SU-DHL-6 (cell line): ENCODE results near the gene TMC1.

Source experiments
- H2AFZ ChIP-seq: fragments of 200-600 bp; sonication (generic); 2 replicates; pipeline ENCODE4 v1.6.1; 2014; ENCODE audit warnings: low read depth, mild to moderate bottlenecking, moderate library complexity, mixed read lengths, antibody characterized with exemption, low read length; ENCODE audit not compliant: severe bottlenecking
- H3F3A ChIP-seq: fragments of 200-600 bp; shearing (Covaris generic); 2 replicates; pipeline ENCODE4 v1.6.0; 2016; ENCODE audit warnings: antibody characterized with exemption, mild to moderate bottlenecking; ENCODE audit not compliant: insufficient read depth
- H3K27ac ChIP-seq: fragments of 200-600 bp; sonication (generic); 2 replicates; pipeline ENCODE4 v1.5.1; 2016; ENCODE audit warnings: low read depth, mild to moderate bottlenecking, low read length, moderate library complexity, mixed read lengths
- H3K27me3 ChIP-seq: fragments of 200-600 bp; sonication (generic), shearing (Covaris generic); 2 replicates; pipeline ENCODE4 v1.6.0; 2014; ENCODE audit warnings: mild to moderate bottlenecking, low read length
- H3K36me3 ChIP-seq: fragments of 200-600 bp; sonication (generic); 2 replicates; pipeline ENCODE4 v1.6.1; 2014; ENCODE audit warnings: mild to moderate bottlenecking, low read length, mixed read lengths
- H3K4me2 ChIP-seq: fragments of 300-600, 200-600 bp; shearing (Covaris generic), sonication (generic); 2 replicates; pipeline ENCODE4 v1.6.0; 2014; ENCODE audit warnings: low read length, low read depth, mild to moderate bottlenecking; ENCODE audit not compliant: poor library complexity, severe bottlenecking
- H3K4me3 ChIP-seq: fragments of 200-600 bp; sonication (generic); 2 replicates; pipeline ENCODE4 v1.5.1; 2014; ENCODE audit warnings: antibody characterized with exemption, low read length, mild to moderate bottlenecking, mixed read lengths; ENCODE audit not compliant: insufficient read depth, poor library complexity, severe bottlenecking
- H3K79me2 ChIP-seq: fragments of 200-600 bp; sonication (generic); 2 replicates; pipeline ENCODE4 v1.6.1; 2014; ENCODE audit warnings: mild to moderate bottlenecking, low read length, moderate library complexity; ENCODE audit not compliant: insufficient read depth
- H3K9ac ChIP-seq: fragments of 200-600 bp; sonication (generic); 2 replicates; pipeline ENCODE4 v1.7.0; 2014; ENCODE audit warnings: mild to moderate bottlenecking, low read length
- H3K9me2 ChIP-seq: fragments of 200-600 bp; sonication (generic); replicated peaks from 2 replicates; pipeline ENCODE4 v1.6.1; 2014; ENCODE audit warnings: low read length; ENCODE audit not compliant: insufficient read depth
- H3K9me3 ChIP-seq: fragments of 200-600 bp; sonication (generic); 2 replicates; pipeline ENCODE4 v1.6.1; 2014; ENCODE audit warnings: low read length, mixed read lengths; ENCODE audit not compliant: insufficient read depth
- H4K20me1 ChIP-seq: fragments of 200-600 bp; sonication (generic); 2 replicates; pipeline ENCODE4 v1.6.1; 2014; ENCODE audit warnings: low read depth, mild to moderate bottlenecking, antibody characterized with exemption, low read length, moderate library complexity, mixed read lengths
- CTCF ChIP-seq: fragments of 200-600 bp; sonication (generic); IDR thresholded peaks from one replicate; pipeline ENCODE4 v1.5.1; 2017; ENCODE audit warnings: antibody characterized with exemption, mild to moderate bottlenecking, low read length, moderate library complexity; ENCODE audit not compliant: insufficient read depth, poor library complexity, severe bottlenecking
- EZH2phosphoT487 ChIP-seq: fragments of 200-600 bp; sonication (generic), shearing (Covaris generic); conservative IDR thresholded peaks from 2 replicates; pipeline ENCODE4 v1.6.1; 2018; ENCODE audit warnings: mild to moderate bottlenecking, antibody characterized with exemption, low read length, moderate library complexity, mixed read lengths

Gene TMC1

DNA sequence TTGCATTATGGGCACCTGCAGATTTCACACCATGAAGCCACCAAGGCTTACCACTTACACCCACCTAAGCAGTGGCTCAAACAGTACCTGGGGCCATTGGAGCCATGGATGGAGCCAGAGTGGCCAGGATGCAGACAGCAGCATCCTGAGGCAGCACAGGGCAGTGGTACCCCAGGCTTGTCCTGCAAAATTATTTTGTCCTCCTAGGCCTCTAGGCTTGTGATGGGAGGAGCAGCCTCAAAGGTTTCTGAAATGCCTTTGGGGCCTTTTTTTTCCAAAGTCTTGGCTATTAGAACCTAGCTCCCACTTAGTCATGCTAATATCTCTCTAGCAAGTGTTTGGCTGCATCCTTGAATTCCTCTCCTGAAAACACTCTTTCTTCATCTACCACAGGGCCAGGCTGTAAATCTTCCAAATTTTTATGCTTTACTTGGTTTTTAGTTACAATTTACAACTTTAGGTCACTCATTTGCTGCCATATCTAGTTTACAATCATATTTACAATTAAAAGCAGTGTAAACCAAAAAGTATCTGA lies 15.7 kb downstream of the TMC1 start:
- Histone ChIP-seq H3K4me3 (no peak overlapping the region), H3K9me3 (no peaks in the 10 kb centered on the region; the same call in 1 of the 2 replicates), H3K4me2 (no peak overlapping the region), H2AFZ (no peak overlapping the region), H3K27ac (no peak overlapping the region), H4K20me1 (no peaks in the 10 kb centered on the region), H3K9ac (no peak overlapping the region), H3K79me2 (no peaks in the 10 kb centered on the region), H3K27me3 (no peaks in the 10 kb centered on the region), H3K9me2 (no peaks in the 10 kb centered on the region), H3F3A (no peaks in the 10 kb centered on the region), H3K36me3 (no peaks in the 10 kb centered on the region)
- TF ChIP-seq CTCF (no peak), EZH2phosphoT487 (no peak)

DNA sequence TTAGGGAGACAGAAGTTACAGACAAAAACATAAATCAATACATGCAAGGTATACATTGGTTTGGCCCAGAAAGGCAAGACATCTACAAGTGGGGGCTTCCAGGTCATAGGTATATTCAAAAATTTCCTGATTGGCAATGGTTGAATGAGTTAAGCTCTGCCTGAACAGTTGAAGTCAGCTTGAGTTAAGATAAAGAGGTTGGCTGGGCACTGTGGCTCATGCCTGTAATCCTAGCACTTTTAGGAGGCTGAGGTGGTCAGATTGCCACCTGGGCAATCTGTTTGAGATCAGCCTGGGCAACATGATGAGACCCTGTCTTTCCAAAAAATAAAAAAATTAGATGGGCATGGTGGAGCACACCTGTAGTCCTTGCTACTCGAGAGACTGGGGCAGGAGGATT lies 16.3 kb downstream of the TMC1 start:
- TF ChIP-seq EZH2phosphoT487 = no peak
- TF ChIP-seq CTCF = no peak

DNA sequence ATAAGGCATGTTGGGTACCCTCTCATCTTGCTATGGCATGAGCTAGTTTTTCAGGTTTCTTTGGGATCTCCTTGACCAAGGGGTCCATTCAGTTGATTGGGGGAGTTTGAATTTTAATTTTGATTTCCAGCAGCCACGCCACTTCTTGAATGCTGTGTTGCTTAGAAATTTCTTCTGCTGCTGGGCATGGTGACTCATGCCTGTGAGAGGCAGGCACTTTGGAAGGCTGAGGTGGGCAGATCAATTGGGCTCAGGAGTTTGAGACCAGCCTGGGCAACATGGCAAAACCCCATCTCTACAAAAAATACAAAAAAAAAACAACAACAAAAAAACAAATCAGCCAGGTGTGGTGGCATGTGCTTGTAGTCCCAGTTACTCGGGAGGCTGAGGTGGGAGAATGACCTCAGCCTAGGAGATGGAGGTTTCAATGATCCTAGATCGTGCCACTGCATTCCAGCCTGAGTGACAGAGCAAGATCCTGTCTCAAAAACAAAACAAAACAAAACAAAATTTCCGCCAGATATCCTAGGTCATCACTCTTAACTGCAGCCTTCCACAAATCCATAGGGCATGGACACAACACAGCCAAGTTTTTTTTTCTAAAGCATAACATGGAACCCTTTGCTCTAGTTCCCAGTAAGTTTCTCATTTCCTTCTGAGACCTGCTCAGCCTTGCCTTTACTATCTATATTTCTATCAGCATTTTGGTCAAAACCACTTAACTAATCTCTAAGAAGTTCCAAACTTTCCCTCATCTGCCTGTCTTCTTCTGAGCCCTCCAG lies 17.7 kb downstream of the TMC1 start:
- H3K9ac ChIP-seq = no peak overlapping the region
- H3K36me3 ChIP-seq = no peaks in the 10 kb centered on the region
- H4K20me1 ChIP-seq = no peaks in the 10 kb centered on the region
- H2AFZ ChIP-seq = no peak overlapping the region
- no peaks in the 10 kb centered on the region; the same call in 1 of the 2 replicates for H3K9me3 ChIP-seq
- no peak overlapping the region for H3K4me3 ChIP-seq
- H3K79me2 ChIP-seq = no peaks in the 10 kb centered on the region
- no peak overlapping the region for H3K4me2 ChIP-seq
- TF ChIP-seq CTCF (no peak), EZH2phosphoT487 (no peak)
- H3K27me3 ChIP-seq = no peaks in the 10 kb centered on the region
- H3K27ac ChIP-seq = no peak overlapping the region
- H3K9me2 ChIP-seq = no peaks in the 10 kb centered on the region
- H3F3A ChIP-seq = no peaks in the 10 kb centered on the region

More for the DNA sequence above, 16.3 kb downstream of the TMC1 start:
- Histone ChIP-seq H3K27ac (no peak overlapping the region), H3K9ac (no peak overlapping the region), H3K36me3 (no peaks in the 10 kb centered on the region), H3K4me2 (no peak overlapping the region), H3F3A (no peaks in the 10 kb centered on the region), H3K79me2 (no peaks in the 10 kb centered on the region), H4K20me1 (no peaks in the 10 kb centered on the region), H3K4me3 (no peak overlapping the region), H3K9me3 (no peaks in the 10 kb centered on the region; the same call in 1 of the 2 replicates), H2AFZ (no peak overlapping the region), H3K9me2 (no peaks in the 10 kb centered on the region), H3K27me3 (no peaks in the 10 kb centered on the region)
